ENCODE measurements around the gene PKD1L1. TPM values are rescaled to one million over a fixed set of nuclear protein-coding genes. Genes with fewer than 3 reads are reported as not detected.

PKD1L1 gene
- total and polyA plus RNA-seq, 2 donors (not counting 1 experiment from before 2014, with no cell fraction given) = 0.59 to 0.70 TPM

- intact Hi-C loops (cut with micrococcal nuclease) = loop anchor here (5.0 to 10.0 kb wide), 4 partner anchors 148 to 1225 kb away; partner anchors contain the start of gene UPP1
- Histone ChIP-seq H3K4me1 (ENCODE audit: control insufficient read depth in 2 of 2, insufficient read depth in 2 of 2, low read length in 2 of 2) (peaks cover 29% of the 10 kb centered on the region in 2 donors), H3K27ac (ENCODE audit: low read length in 2 of 2) (no peak overlapping the region), H4K20me1 (ENCODE audit: control insufficient read depth, insufficient read depth, low read length, poor library complexity, severe bottlenecking) (no peaks in the 10 kb centered on the region), H2AFZ (ENCODE audit: insufficient read depth, low read depth, low read length, poor library complexity, severe bottlenecking) (no peak overlapping the region), H3K9ac (ENCODE audit: low read length) (no peak overlapping the region), H3K9me3 (ENCODE audit: control extremely low read depth in 1 of 3, control insufficient read depth in 2 of 3, insufficient read depth in 1 of 3, low read length in 2 of 3) (no peaks in the 10 kb centered on the region), H3K36me3 (replicated peaks in 1 of 2; ENCODE audit: control extremely low read depth in 1 of 2, control insufficient read depth in 1 of 2, extremely low read depth in 1 of 2, insufficient read depth in 2 of 2, low read length in 1 of 2) (no peaks in the 10 kb centered on the region), H3K4me3 (ENCODE audit: control extremely low read depth in 1 of 5, extremely low read depth in 1 of 5, insufficient read depth in 1 of 5, low read depth in 2 of 5, low read length in 4 of 5) (no peak overlapping the region), H3K4me2 (replicated peaks; ENCODE audit: low read depth, low read length, poor library complexity, severe bottlenecking) (no peak overlapping the region), H3K27me3 (replicated peaks in 1 of 4; ENCODE audit: control extremely low read depth in 1 of 4, control insufficient read depth in 3 of 4, insufficient read depth in 4 of 4, low read length in 3 of 4) (no peaks in the 10 kb centered on the region), H3K79me2 (ENCODE audit: control insufficient read depth, insufficient read depth, low read length) (no peaks in the 10 kb centered on the region)
- no peak for ATAC-seq (ENCODE audit: low read depth)
- TF ChIP-seq EZH2 (IDR thresholded peaks at IDR 0.05; ENCODE audit: borderline replicate concordance, insufficient read depth, low read depth, low read length, poor library complexity, severe bottlenecking) = no peak
- no peak for TF ChIP-seq CTCF (IDR thresholded peaks at IDR 0.05)
- Mint-ChIP-seq H3K4me1 (peaks cover 31% of the 10 kb centered on the region), H3K4me3 (no peak overlapping the region), H3K27ac (no peak overlapping the region), H3K27me3 (no peaks in the 10 kb centered on the region), H3K9me3 (ENCODE audit: insufficient read depth) (no peaks in the 10 kb centered on the region)
- ChIA-PET CTCF (interaction anchor here (0.7 to 3.9 kb wide), 10 partner anchors 10 to 674 kb away, joined by 3 to 34 read pairs (median 5); no protein-coding TSS in a partner anchor), POLR2A (no interaction called here)
- no peak for DNase-seq
- WGBS (ENCODE audit: insufficient coverage) = 89% methylated on average over 7 of the region's 7 CpGs
Measured at GRCh38 chr7:47939425-47940036, 8.7 kb downstream of the PKD1L1 start.

GRCh38 chr7:47938574-47939165, 9.6 kb downstream of the PKD1L1 start:
- Histone ChIP-seq H3K36me3 (replicated peaks in 1 of 2; ENCODE audit: control extremely low read depth in 1 of 2, control insufficient read depth in 1 of 2, extremely low read depth in 1 of 2, insufficient read depth in 2 of 2, low read length in 1 of 2) (no peaks in the 10 kb centered on the region), H3K4me2 (replicated peaks; ENCODE audit: low read depth, low read length, poor library complexity, severe bottlenecking) (peak overlapping the region; percentile 68), H3K27ac (ENCODE audit: low read length in 2 of 2) (no peak overlapping the region), H3K4me1 (ENCODE audit: control insufficient read depth in 2 of 2, insufficient read depth in 2 of 2, low read length in 2 of 2) (peaks cover 29% of the 10 kb centered on the region in 2 donors), H4K20me1 (ENCODE audit: control insufficient read depth, insufficient read depth, low read length, poor library complexity, severe bottlenecking) (no peaks in the 10 kb centered on the region), H3K79me2 (ENCODE audit: control insufficient read depth, insufficient read depth, low read length) (no peaks in the 10 kb centered on the region), H3K4me3 (ENCODE audit: control extremely low read depth in 1 of 5, extremely low read depth in 1 of 5, insufficient read depth in 1 of 5, low read depth in 2 of 5, low read length in 4 of 5) (no peak overlapping the region), H3K9me3 (ENCODE audit: control extremely low read depth in 1 of 3, control insufficient read depth in 2 of 3, insufficient read depth in 1 of 3, low read length in 2 of 3) (no peaks in the 10 kb centered on the region), H3K9ac (ENCODE audit: low read length) (no peak overlapping the region), H3K27me3 (replicated peaks in 1 of 4; ENCODE audit: control extremely low read depth in 1 of 4, control insufficient read depth in 3 of 4, insufficient read depth in 4 of 4, low read length in 3 of 4) (no peaks in the 10 kb centered on the region), H2AFZ (ENCODE audit: insufficient read depth, low read depth, low read length, poor library complexity, severe bottlenecking) (no peak overlapping the region)
- peak; percentile 17 for DNase-seq
- CTCF ChIA-PET = interaction anchor here (0.8 to 3.9 kb wide), 16 partner anchors 9 to 673 kb away, joined by 3 to 34 read pairs (median 4); partner anchors contain the start of gene UPP1
- POLR2A ChIA-PET = no interaction called here
- ATAC-seq (ENCODE audit: low read depth) = no peak
- WGBS (ENCODE audit: insufficient coverage) = 70% methylated on average over 6 of the region's 6 CpGs
- no peak for TF ChIP-seq CTCF (IDR thresholded peaks at IDR 0.05)
- TF ChIP-seq EZH2 (IDR thresholded peaks at IDR 0.05; ENCODE audit: borderline replicate concordance, insufficient read depth, low read depth, low read length, poor library complexity, severe bottlenecking) = no peak
- Mint-ChIP-seq H3K27me3 (no peaks in the 10 kb centered on the region), H3K4me1 (peaks cover 31% of the 10 kb centered on the region), H3K27ac (no peak overlapping the region), H3K9me3 (ENCODE audit: insufficient read depth) (no peaks in the 10 kb centered on the region), H3K4me3 (no peak overlapping the region)
- intact Hi-C loops (cut with micrococcal nuclease) = loop anchor here (5.0 to 10.0 kb wide), 3 partner anchors 149 to 671 kb away; partner anchors contain the start of gene UPP1

All from B cell (primary cell).